ENCODE data around the gene DGAT2L6. TPM values are rescaled to one million over a fixed set of nuclear protein-coding genes. Genes with fewer than 3 reads are reported as not detected.
"Not testable (repeated sequence)": the region's sequence is repeated elsewhere in the genome, so short reads cannot be mapped to it uniquely, and the experiment has no call there.

Gene DGAT2L6
- total RNA-seq, 4 donors from 2014 or later = not detected

- H3K4me3 ChIP-seq = no peak overlapping the region
- H3K36me3 ChIP-seq = no peaks in the 10 kb centered on the region
- H3K9me3 ChIP-seq = no peaks in the 10 kb centered on the region
- DNase-seq (ENCODE audit: low spot score in 2 of 2) = no peak
- H3K27ac ChIP-seq = no peak overlapping the region
- no peaks in the 10 kb centered on the region for H3K27me3 ChIP-seq
- TF ChIP-seq EP300 (IDR thresholded peaks at IDR 0.05) (no peak), POLR2A (IDR thresholded peaks at IDR 0.05) (no peak), CTCF (IDR thresholded peaks at IDR 0.05) (no peak)
- 69 to 84% methylated on average over 2 of the region's 2 CpGs for WGBS, 2 donors
- no peaks in the 10 kb centered on the region for H3K4me1 ChIP-seq
These were observed 49.4 kb downstream of the DGAT2L6 start for GRCh38 chrX:70226687-70227086.

- no peak overlapping the region for H3K27ac ChIP-seq
- no peaks in the 10 kb centered on the region for H3K4me1 ChIP-seq
- no peaks in the 10 kb centered on the region for H3K9me3 ChIP-seq
- H3K36me3 ChIP-seq = no peaks in the 10 kb centered on the region
- DNase-seq (ENCODE audit: low spot score in 2 of 2) = no peak
- WGBS, 2 donors = 74 to 83% methylated on average over 4 of the region's 4 CpGs
- H3K4me3 ChIP-seq = no peak overlapping the region
- no peak for TF ChIP-seq POLR2A (IDR thresholded peaks at IDR 0.05)
- TF ChIP-seq EP300 (IDR thresholded peaks at IDR 0.05) = no peak
- TF ChIP-seq CTCF (IDR thresholded peaks at IDR 0.05) = no peak
- no peaks in the 10 kb centered on the region for H3K27me3 ChIP-seq
These were observed 54.4 kb downstream of the DGAT2L6 start for GRCh38 chrX:70231666-70232065.

GRCh38 chrX:70234355-70234754 lies 57.1 kb downstream of the DGAT2L6 start, which contains the start of gene AWAT1:
Gene AWAT1, plus strand, starts transcription at chrX:70234655. Its CDS starts 41 bp downstream, at chrX:70234696.
- Histone ChIP-seq H3K4me3 (no peak within 1 kb of the TSS), H3K4me1 (no peaks in the 10 kb centered on the region), H3K27me3 (no peaks in the 10 kb centered on the region), H3K27ac (no peak within 1 kb of the TSS), H3K36me3 (no peaks in the 10 kb centered on the region), H3K9me3 (no peaks in the 10 kb centered on the region)
- DNase-seq (ENCODE audit: low spot score in 2 of 2) = no peak
- TF ChIP-seq POLR2A (IDR thresholded peaks at IDR 0.05) = no peak
- no peak for TF ChIP-seq EP300 (IDR thresholded peaks at IDR 0.05)
- TF ChIP-seq CTCF (IDR thresholded peaks at IDR 0.05) = no peak
- 71 to 76% methylated on average over 2 to 3 of the region's 3 CpGs for WGBS, 2 donors

GRCh38 chrX:70240751-70241150 lies 63.5 kb downstream of the DGAT2L6 start:
- TF ChIP-seq POLR2A (IDR thresholded peaks at IDR 0.05) (no peak), CTCF (IDR thresholded peaks at IDR 0.05) (no peak), EP300 (IDR thresholded peaks at IDR 0.05) (no peak)
- Histone ChIP-seq H3K27me3 (no peaks in the 10 kb centered on the region), H3K4me1 (no peaks in the 10 kb centered on the region), H3K9me3 (no peaks in the 10 kb centered on the region), H3K36me3 (no peaks in the 10 kb centered on the region), H3K27ac (no peak overlapping the region), H3K4me3 (no peak overlapping the region)
- 88 to 100% methylated on average over 1 of the region's 1 CpG for WGBS, 2 donors
- DNase-seq (ENCODE audit: low spot score in 2 of 2) = no peak

- Histone ChIP-seq H3K4me1 (no peaks in the 10 kb centered on the region), H3K9me3 (no peaks in the 10 kb centered on the region), H3K27ac (no peak overlapping the region), H3K4me3 (no peak overlapping the region), H3K27me3 (no peaks in the 10 kb centered on the region), H3K36me3 (no peaks in the 10 kb centered on the region)
- WGBS, 2 donors = 79 to 94% methylated on average over 2 of the region's 2 CpGs
- TF ChIP-seq CTCF (IDR thresholded peaks at IDR 0.05) (no peak), POLR2A (IDR thresholded peaks at IDR 0.05) (no peak), EP300 (IDR thresholded peaks at IDR 0.05) (no peak)
- no peak for DNase-seq (ENCODE audit: low spot score in 2 of 2)
These were observed 64.2 kb downstream of the DGAT2L6 start for GRCh38 chrX:70241501-70241900.

GRCh38 chrX:70243601-70244000 lies 66.3 kb downstream of the DGAT2L6 start:
- not testable (repeated sequence) for H3K9me3 ChIP-seq; H3K27me3 ChIP-seq; H3K4me3 ChIP-seq; H3K27ac ChIP-seq; H3K36me3 ChIP-seq; DNase-seq (ENCODE audit: low spot score in 2 of 2); H3K4me1 ChIP-seq
- 76 to 87% methylated on average over 5 of the region's 5 CpGs for WGBS, 2 donors

Measured in tibial nerve (tissue), 4 donors.